HEK293 (cell line): Measurements from ENCODE around the gene BICC1.

Experiments used
- MEIS1 ChIP-seq: sonication (generic); formaldehyde crosslinking; IDR thresholded peaks from 2 replicates; pipeline ENCODE4 v1.8.1; 2022; ENCODE audit warnings: missing genetic modification reagents, mild to moderate bottlenecking, borderline replicate concordance
- SP2 ChIP-seq: fragments of 450-650 bp; formaldehyde crosslinking; IDR thresholded peaks from 2 replicates; pipeline ENCODE4 v1.5.1; 2016; ENCODE audit warnings: missing biosample characterization, missing genetic modification characterization
- ZBTB44 ChIP-seq: fragments of 450-650 bp; IDR thresholded peaks from 2 replicates; pipeline ENCODE4 v1.5.1; 2018; ENCODE audit warnings: missing biosample characterization, mild to moderate bottlenecking, missing genetic modification characterization
- ZNF121 ChIP-seq: fragments of 450-650 bp; formaldehyde crosslinking; IDR thresholded peaks from 2 replicates; pipeline ENCODE4 v1.5.1; 2016; ENCODE audit warnings: missing biosample characterization, missing genetic modification characterization
- ZNF133 ChIP-seq: fragments of 450-650 bp; formaldehyde crosslinking; IDR thresholded peaks from 2 replicates; pipeline ENCODE4 v1.5.1; 2016; ENCODE audit warnings: missing biosample characterization, missing genetic modification characterization
- ZNF157 ChIP-seq: fragments of 450-650 bp; formaldehyde crosslinking; IDR thresholded peaks from 2 replicates; pipeline ENCODE4 v1.5.1; 2016; ENCODE audit warnings: missing biosample characterization, missing genetic modification characterization
- ZNF664 ChIP-seq: fragments of 450-650 bp; formaldehyde crosslinking; IDR thresholded peaks from 2 replicates; pipeline ENCODE4 v1.5.1; 2016; ENCODE audit warnings: missing biosample characterization, missing genetic modification characterization
- ZNF830 ChIP-seq: fragments of 450-650 bp; IDR thresholded peaks from 2 replicates; pipeline ENCODE4 v1.5.0; 2018; ENCODE audit warnings: missing biosample characterization, missing genetic modification characterization, low read depth, mild to moderate bottlenecking, moderate library complexity
- TF ChIP-seq, protein P1 (sequence below): fragments of 450-650 bp; formaldehyde crosslinking; IDR thresholded peaks from 2 replicates; pipeline ENCODE4 v1.5.1; 2016; ENCODE audit warnings: missing biosample characterization, missing genetic modification characterization
- TF ChIP-seq, protein P2 (sequence below): fragments of 450-650 bp; formaldehyde crosslinking; IDR thresholded peaks from 2 replicates; pipeline ENCODE4 v1.5.1; 2016; ENCODE audit warnings: missing biosample characterization, missing genetic modification characterization

- TF ChIP-seq, protein P1, sequence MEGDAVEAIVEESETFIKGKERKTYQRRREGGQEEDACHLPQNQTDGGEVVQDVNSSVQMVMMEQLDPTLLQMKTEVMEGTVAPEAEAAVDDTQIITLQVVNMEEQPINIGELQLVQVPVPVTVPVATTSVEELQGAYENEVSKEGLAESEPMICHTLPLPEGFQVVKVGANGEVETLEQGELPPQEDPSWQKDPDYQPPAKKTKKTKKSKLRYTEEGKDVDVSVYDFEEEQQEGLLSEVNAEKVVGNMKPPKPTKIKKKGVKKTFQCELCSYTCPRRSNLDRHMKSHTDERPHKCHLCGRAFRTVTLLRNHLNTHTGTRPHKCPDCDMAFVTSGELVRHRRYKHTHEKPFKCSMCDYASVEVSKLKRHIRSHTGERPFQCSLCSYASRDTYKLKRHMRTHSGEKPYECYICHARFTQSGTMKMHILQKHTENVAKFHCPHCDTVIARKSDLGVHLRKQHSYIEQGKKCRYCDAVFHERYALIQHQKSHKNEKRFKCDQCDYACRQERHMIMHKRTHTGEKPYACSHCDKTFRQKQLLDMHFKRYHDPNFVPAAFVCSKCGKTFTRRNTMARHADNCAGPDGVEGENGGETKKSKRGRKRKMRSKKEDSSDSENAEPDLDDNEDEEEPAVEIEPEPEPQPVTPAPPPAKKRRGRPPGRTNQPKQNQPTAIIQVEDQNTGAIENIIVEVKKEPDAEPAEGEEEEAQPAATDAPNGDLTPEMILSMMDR (tag by site-specific recombination), result no peak
- TF ChIP-seq ZNF664 (no peak), ZNF121 (tag by site-specific recombination) (no peak), ZBTB44 (tag by site-specific recombination) (no peak), ZNF133 (no peak), SP2 (tag by site-specific recombination) (no peak), ZNF830 (tag by site-specific recombination) (no peak), MEIS1 (CRISPR knock-in tag) (no peak), ZNF157 (tag by site-specific recombination) (no peak)
- TF ChIP-seq, protein P2, sequence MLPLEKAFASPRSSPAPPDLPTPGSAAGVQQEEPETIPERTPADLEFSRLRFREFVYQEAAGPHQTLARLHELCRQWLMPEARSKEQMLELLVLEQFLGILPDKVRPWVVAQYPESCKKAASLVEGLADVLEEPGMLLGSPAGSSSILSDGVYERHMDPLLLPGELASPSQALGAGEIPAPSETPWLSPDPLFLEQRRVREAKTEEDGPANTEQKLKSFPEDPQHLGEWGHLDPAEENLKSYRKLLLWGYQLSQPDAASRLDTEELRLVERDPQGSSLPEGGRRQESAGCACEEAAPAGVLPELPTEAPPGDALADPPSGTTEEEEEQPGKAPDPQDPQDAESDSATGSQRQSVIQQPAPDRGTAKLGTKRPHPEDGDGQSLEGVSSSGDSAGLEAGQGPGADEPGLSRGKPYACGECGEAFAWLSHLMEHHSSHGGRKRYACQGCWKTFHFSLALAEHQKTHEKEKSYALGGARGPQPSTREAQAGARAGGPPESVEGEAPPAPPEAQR (tag by site-specific recombination), result no peak
Observed at GRCh38 chr10:58545427-58545826, 32.8 kb downstream of the BICC1 start.
